GM12892 (cell line): ENCODE measurements around the gene ZNF428.

Experiments used
- POLR2AphosphoS5 ChIP-seq: IDR thresholded peaks from 2 replicates; pipeline ENCODE4 v1.6.1; 2011; ENCODE audit warnings: low read depth, low read length, control low read depth
- TAF1 ChIP-seq: IDR thresholded peaks from 2 replicates; pipeline ENCODE4 v1.6.1; 2011; ENCODE audit warnings: low read depth, mild to moderate bottlenecking, control low read depth, low read length, borderline replicate concordance

DNA sequence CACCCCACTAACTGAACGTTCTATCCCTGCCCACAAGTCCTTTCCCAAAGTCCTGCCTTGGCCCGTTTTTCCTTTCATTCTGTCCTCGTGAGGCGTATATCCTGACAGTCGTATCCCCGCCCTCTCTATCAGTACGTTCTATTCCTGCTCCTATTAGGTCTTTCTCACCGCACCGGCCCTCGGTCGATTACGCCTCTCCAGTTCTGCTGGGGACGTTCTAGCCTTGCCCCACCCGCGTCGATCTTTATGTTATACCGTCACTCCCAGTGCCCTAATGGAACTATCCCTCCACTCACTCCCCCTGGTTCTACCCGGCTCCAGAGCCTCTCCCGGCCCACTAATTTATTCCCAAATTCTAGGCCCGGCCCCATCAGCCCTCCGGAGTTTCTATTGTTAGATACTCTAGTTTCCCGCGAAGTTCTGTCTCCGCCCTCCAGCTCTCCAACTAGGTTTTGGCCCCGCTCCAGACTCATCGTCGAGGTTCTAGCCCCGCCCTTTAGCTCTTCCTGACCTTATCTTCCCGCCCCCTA is 48.5 kb upstream of the ZNF428 start:
- TF ChIP-seq POLR2AphosphoS5 (no peak), TAF1 (no peak)
